ENCODE data around the gene PLEKHF1.

DNA sequence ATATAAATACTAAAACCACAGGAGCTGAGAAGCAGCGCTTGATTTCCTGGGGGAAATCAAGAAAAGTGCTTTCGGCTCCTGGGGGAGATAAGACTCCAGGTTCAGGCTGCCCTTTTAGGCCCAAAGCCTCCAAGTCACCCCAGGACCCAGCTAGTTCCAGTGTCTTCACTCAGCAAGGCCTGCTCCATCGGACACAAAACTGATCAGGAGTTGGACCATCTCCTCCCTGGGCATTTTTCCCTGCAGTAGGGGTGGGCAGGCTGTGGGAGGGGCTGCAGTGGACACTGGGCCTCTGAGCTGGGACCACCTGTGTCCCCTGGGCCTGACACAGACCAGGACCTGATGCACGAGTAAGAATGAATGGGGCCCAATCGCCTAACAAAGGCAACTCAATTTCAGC, 34.6 kb downstream of the PLEKHF1 start:
- TF ChIP-seq, protein P1, sequence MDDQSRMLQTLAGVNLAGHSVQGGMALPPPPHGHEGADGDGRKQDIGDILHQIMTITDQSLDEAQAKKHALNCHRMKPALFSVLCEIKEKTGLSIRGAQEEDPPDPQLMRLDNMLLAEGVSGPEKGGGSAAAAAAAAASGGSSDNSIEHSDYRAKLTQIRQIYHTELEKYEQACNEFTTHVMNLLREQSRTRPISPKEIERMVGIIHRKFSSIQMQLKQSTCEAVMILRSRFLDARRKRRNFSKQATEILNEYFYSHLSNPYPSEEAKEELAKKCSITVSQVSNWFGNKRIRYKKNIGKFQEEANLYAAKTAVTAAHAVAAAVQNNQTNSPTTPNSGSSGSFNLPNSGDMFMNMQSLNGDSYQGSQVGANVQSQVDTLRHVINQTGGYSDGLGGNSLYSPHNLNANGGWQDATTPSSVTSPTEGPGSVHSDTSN (CRISPR knock-in tag; IDR thresholded peaks at IDR 0.05; ENCODE audit: borderline replicate concordance): no peak
- no peak for TF ChIP-seq ZNF747 (CRISPR knock-in tag; IDR thresholded peaks at IDR 0.05; ENCODE audit: borderline replicate concordance)
- no peak for TF ChIP-seq ATM (IDR thresholded peaks at IDR 0.05; ENCODE audit: borderline replicate concordance)
- TF ChIP-seq POLR2A (IDR thresholded peaks at IDR 0.05; ENCODE audit: insufficient read depth in 1 of 2, low read depth in 2 of 2, low read length in 2 of 2): no peak
- no peak for TF ChIP-seq THAP11 (CRISPR knock-in tag; IDR thresholded peaks at IDR 0.05)
